Natural killer cell (primary cell): ENCODE measurements around the gene VOPP1. TPM values are rescaled to one million over a fixed set of nuclear protein-coding genes. Genes with fewer than 3 reads are reported as not detected.
A peak's percentile ranks its signal among the peaks of the same experiment; 100 is the strongest.
"Not testable (repeated sequence)": the region's sequence is repeated elsewhere in the genome, so short reads cannot be mapped to it uniquely, and the experiment has no call there.

ENCODE experiments used
- ATAC-seq, 3 donors: fragments of 150-1000 bp in 2 of 3; fragments of 200-7000 bp in 1 of 3; cut with Tn5 transposase; 1 replicate in 1 of 3; 2 replicates in 2 of 3; pipeline ENCODE4 v1.10.0; 2021; ENCODE audit warnings: mild to moderate bottlenecking in 2 of 3, moderate library complexity in 2 of 3
- DNase-seq, 2 donors: peaks; one replicate each; pipeline versions ENCODE4 v3.0.0 to v3.0.0-alpha.2; 2013 to 2021; ENCODE audit warnings: mixed read lengths in 1 of 2
- H3K27ac ChIP-seq: one replicate; pipeline ENCODE4 v1.5.1; 2013; ENCODE audit warnings: mild to moderate bottlenecking, low read length
- H3K27me3 ChIP-seq: one replicate; pipeline ENCODE4 v1.6.1; 2013; ENCODE audit warnings: low read length; ENCODE audit not compliant: control insufficient read depth, insufficient read depth
- H3K36me3 ChIP-seq: one replicate; pipeline ENCODE4 v1.6.1; 2013; ENCODE audit warnings: low read length; ENCODE audit not compliant: control insufficient read depth, insufficient read depth
- H3K4me1 ChIP-seq: one replicate; pipeline ENCODE4 v1.6.1; 2013; ENCODE audit warnings: low read length; ENCODE audit not compliant: control insufficient read depth, insufficient read depth
- H3K4me3 ChIP-seq: one replicate; pipeline ENCODE4 v1.5.1; 2013; ENCODE audit warnings: low read length
- H3K9me3 ChIP-seq: one replicate; pipeline ENCODE4 v1.6.1; 2013; ENCODE audit warnings: low read length; ENCODE audit not compliant: control insufficient read depth, insufficient read depth
- H3K27ac Mint-ChIP-seq, 2 donors: one replicate each; pipeline ENCODE4 v1.8.0; 2022; ENCODE audit warnings: mild to moderate bottlenecking in 2 of 2, mixed read lengths in 2 of 2, moderate library complexity in 1 of 2
- H3K27me3 Mint-ChIP-seq, 2 donors: one replicate each; pipeline ENCODE4 v1.8.0; 2022; ENCODE audit warnings: low read depth in 2 of 2, mixed read lengths in 2 of 2
- H3K36me3 Mint-ChIP-seq: one replicate; pipeline ENCODE4 v1.8.0; 2022; ENCODE audit warnings: mixed read lengths
- H3K4me1 Mint-ChIP-seq, 2 donors: one replicate each; pipeline ENCODE4 v1.8.0; 2022; ENCODE audit warnings: mixed read lengths in 2 of 2
- H3K4me3 Mint-ChIP-seq: one replicate; pipeline ENCODE4 v1.8.0; 2022; ENCODE audit warnings: mild to moderate bottlenecking, moderate library complexity, mixed read lengths
- H3K9me3 Mint-ChIP-seq, 2 donors: one replicate each; pipeline ENCODE4 v1.8.0; 2022; ENCODE audit warnings: mixed read lengths in 2 of 2
- WGBS: methylation state at CpG from one replicate; pipeline ENCODE4 v1.1.7; 2013; ENCODE audit warnings: missing lambda C conversion rate; ENCODE audit not compliant: insufficient coverage; 5-methylcytosine and 5-hydroxymethylcytosine counted together
- intact Hi-C: fragments of 100-400 bp; cut with micrococcal nuclease; formaldehyde crosslinking; loops from one replicate; pipeline ENCODE4 v1.14.2; 2022
- total RNA-seq, 4 donors: library from RNA; stranded (reverse); fragments of 120-200 nt in 1 of 4; gene quantifications; one replicate each; pipeline versions ENCODE4 v1.2.3 to v1.2.4, GENCODE V29; 2013 to 2022
- TF ChIP-seq, protein P1 (sequence below): fragments of 200-600 bp; IDR thresholded peaks from one replicate; pipeline ENCODE4 v1.8.0; 2022; ENCODE audit warnings: antibody characterized with exemption

VOPP1 gene
- total RNA-seq, 3 donors from 2014 or later (not counting 1 experiment from before 2014, with no cell fraction given), result 79.3 to 115 (median 110) TPM

- peaks cover 9 to 21% of the 10 kb centered on the region in 2 donors for H3K27me3 Mint-ChIP-seq
- not testable (repeated sequence) for H3K4me3 ChIP-seq, H3K36me3 Mint-ChIP-seq, H3K4me3 Mint-ChIP-seq, H3K36me3 ChIP-seq, H3K9me3 ChIP-seq, H3K4me1 Mint-ChIP-seq, H3K27ac ChIP-seq, H3K9me3 Mint-ChIP-seq, H3K27me3 ChIP-seq, H3K4me1 ChIP-seq, H3K27ac Mint-ChIP-seq
- TF ChIP-seq, protein P1, sequence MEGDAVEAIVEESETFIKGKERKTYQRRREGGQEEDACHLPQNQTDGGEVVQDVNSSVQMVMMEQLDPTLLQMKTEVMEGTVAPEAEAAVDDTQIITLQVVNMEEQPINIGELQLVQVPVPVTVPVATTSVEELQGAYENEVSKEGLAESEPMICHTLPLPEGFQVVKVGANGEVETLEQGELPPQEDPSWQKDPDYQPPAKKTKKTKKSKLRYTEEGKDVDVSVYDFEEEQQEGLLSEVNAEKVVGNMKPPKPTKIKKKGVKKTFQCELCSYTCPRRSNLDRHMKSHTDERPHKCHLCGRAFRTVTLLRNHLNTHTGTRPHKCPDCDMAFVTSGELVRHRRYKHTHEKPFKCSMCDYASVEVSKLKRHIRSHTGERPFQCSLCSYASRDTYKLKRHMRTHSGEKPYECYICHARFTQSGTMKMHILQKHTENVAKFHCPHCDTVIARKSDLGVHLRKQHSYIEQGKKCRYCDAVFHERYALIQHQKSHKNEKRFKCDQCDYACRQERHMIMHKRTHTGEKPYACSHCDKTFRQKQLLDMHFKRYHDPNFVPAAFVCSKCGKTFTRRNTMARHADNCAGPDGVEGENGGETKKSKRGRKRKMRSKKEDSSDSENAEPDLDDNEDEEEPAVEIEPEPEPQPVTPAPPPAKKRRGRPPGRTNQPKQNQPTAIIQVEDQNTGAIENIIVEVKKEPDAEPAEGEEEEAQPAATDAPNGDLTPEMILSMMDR, result peak; percentile 37
- ATAC-seq (peak; percentile 24 to 60 (median 49)), DNase-seq (peak in 1 of 2 donors; percentile 51)
- WGBS, result 51% methylated on average over 4 of the region's 4 CpGs
- intact Hi-C loops, result loop anchor here (5.0 kb wide), 2 partner anchors 166 to 316 kb away; no protein-coding TSS in a partner anchor
Observed at GRCh38 chr7:55597944-55598499, 25.7 kb upstream of the VOPP1 start.

GRCh38 chr7:55597214-55597739, 25.0 kb upstream of the VOPP1 start:
- H3K4me1 ChIP-seq, ATAC-seq, DNase-seq, H3K27me3 ChIP-seq, H3K9me3 ChIP-seq, H3K4me3 Mint-ChIP-seq, H3K4me3 ChIP-seq, H3K9me3 Mint-ChIP-seq, H3K4me1 Mint-ChIP-seq, H3K36me3 Mint-ChIP-seq, H3K27ac ChIP-seq, H3K36me3 ChIP-seq, H3K27ac Mint-ChIP-seq: not testable (repeated sequence)
- intact Hi-C loops, result loop anchor here (5.0 kb wide), 2 partner anchors 165 to 315 kb away; no protein-coding TSS in a partner anchor
- peaks cover 9 to 21% of the 10 kb centered on the region in 2 donors for H3K27me3 Mint-ChIP-seq
- WGBS, result 44% methylated on average over 2 of the region's 2 CpGs

DNA sequence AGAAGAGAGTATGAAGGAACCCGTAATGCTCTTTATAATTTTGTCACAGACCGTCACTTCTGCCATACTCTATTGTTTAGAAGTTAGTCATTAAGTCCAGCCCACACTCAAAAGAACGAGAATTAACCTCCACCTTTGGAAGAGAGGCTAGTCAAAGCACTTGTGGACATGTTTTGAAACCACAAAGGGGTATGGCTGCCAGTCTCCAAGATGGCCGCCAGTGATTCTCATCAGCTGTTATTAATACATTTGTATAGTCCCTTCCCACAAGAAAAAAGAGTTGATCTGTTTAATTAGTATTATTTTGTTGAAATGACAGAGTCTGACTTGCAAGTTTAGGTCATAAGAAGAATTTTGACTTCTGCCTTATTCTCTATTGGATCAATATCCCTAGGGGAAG, 23.2 kb upstream of the VOPP1 start:
- no peak overlapping the region for H3K4me3 Mint-ChIP-seq
- TF ChIP-seq, protein P1, result no peak
- no peaks in the 10 kb centered on the region for H3K36me3 ChIP-seq
- H3K9me3 ChIP-seq, result no peaks in the 10 kb centered on the region
- no peaks in the 10 kb centered on the region for H3K9me3 Mint-ChIP-seq
- no peaks in the 10 kb centered on the region for H3K4me1 ChIP-seq
- DNase-seq, result no peak
- H3K36me3 Mint-ChIP-seq, result no peaks in the 10 kb centered on the region
- H3K27me3 Mint-ChIP-seq, result peaks cover 10 to 13% of the 10 kb centered on the region in 2 donors
- H3K27ac ChIP-seq, result no peak overlapping the region
- no peak for ATAC-seq
- H3K27me3 ChIP-seq, result no peaks in the 10 kb centered on the region
- 87% methylated on average over 4 of the region's 4 CpGs for WGBS
- no peak overlapping the region for H3K4me3 ChIP-seq
- peaks cover 0 to 5% of the 10 kb centered on the region in 2 donors for H3K4me1 Mint-ChIP-seq
- intact Hi-C loops, result loop anchor here (5.0 kb wide), 2 partner anchors 163 to 313 kb away; no protein-coding TSS in a partner anchor
- no peak overlapping the region for H3K27ac Mint-ChIP-seq

DNA sequence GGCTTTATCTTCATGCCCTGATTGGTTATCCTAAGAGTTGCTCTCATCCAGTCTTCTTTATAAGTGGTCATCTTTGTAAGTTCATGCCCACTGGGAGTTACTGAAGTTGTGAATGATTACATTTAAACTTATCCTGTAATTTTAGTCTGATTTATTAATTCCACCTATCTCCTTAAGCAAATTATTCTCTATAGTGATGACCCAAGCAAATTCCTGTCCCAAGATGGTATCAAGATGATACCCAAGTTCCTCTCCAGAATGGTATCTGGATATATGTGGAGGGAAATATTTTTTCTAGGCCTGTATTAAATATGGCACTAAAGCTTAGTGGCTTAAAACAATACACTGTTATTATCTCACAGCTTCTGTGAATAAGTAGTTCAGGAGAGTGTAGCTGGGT, 22.6 kb upstream of the VOPP1 start:
- Mint-ChIP-seq H3K27me3 (peaks cover 9 to 10% of the 10 kb centered on the region in 2 donors), H3K27ac (no peak overlapping the region), H3K4me3 (no peak overlapping the region), H3K36me3 (no peaks in the 10 kb centered on the region), H3K9me3 (no peaks in the 10 kb centered on the region), H3K4me1 (peaks cover 0 to 5% of the 10 kb centered on the region in 2 donors)
- Histone ChIP-seq H3K4me1 (no peaks in the 10 kb centered on the region), H3K9me3 (no peaks in the 10 kb centered on the region), H3K27me3 (no peaks in the 10 kb centered on the region), H3K4me3 (no peak overlapping the region), H3K36me3 (no peaks in the 10 kb centered on the region), H3K27ac (no peak overlapping the region)
- TF ChIP-seq, protein P1, result no peak
- intact Hi-C loops, result loop anchor here (5.0 kb wide), 2 partner anchors 163 to 313 kb away; no protein-coding TSS in a partner anchor
- DNase-seq (no peak), ATAC-seq (no peak)
